HG02763 (cell line): ENCODE data around the gene OR5B12.
"Not testable (repeated sequence)": the region's sequence is repeated elsewhere in the genome, so short reads cannot be mapped to it uniquely, and the experiment has no call there.

Experiments
- ATAC-seq: cut with Tn5 transposase; IDR thresholded peaks from one replicate; pipeline ENCODE4 v1.9.1; 2021; ENCODE audit warnings: mild to moderate bottlenecking, moderate library complexity; ENCODE audit not compliant: unreplicated experiment

OR5B12 gene

DNA sequence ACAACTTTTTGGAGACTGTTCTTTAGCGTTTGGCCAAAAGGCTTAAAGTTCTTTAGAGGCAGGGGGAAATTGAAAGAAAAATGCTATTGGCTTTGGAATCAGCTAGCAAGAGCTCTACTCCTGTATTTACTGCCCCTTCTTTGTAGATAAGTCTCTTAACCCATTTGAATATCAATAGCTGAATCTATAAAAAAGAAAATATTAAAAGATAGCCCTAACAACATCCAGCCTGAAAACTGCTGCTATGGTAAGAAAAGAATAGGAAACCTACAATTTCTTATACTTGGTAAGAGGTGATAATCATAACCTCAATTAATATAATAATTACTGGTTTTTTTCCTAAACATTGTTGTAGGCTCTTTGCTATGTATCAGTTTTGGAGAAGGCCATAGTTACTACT, at the start of gene OR5B12:
Gene OR5B12, minus strand, starts transcription at position 101 of the 400 bp plus-strand sequence. CDS start 2,085 bp downstream, outside the sequence.
- ATAC-seq = no peak

DNA sequence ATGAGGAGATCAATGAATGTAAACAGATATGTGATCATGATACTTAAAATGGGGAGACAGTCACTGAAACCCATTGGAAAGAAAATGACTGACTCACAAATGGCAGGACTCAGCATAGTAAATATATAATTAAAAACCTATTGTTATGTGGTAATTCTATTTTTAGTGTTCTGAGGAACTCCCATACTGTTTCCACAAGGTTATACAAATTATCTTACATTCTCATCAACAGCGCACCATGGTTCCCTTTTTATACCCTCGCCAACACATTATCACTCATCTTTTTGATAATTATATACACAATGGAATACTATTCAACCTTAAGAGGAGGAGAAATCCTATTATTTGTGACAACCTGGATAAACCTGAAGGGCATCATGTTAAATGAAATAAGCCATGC, 48.8 kb upstream of the OR5B12 start:
- no peak for ATAC-seq

DNA sequence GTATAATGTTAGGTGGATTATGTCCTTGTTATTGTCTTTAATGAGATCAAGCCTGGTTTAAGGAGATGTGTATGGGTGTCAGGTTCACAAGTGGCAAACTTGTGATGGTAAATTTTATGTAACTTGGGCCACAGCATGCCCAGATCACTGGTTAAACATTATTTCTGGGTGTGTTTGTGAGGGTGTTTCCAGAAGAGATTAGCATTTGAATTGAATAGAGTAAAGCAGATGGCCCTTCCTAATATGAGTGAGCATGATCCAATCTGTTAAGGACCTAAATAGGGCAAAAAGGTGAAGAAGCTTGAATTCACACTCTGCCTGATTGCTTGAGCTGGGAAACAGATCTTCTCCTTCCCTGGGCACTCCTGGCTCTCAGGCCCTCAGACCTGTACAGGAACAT, 45.1 kb upstream of the OR5B12 start:
- no peak for ATAC-seq

GRCh38 chr11:58485961-58486360, 43.9 kb upstream of the OR5B12 start:
- ATAC-seq = no peak

DNA sequence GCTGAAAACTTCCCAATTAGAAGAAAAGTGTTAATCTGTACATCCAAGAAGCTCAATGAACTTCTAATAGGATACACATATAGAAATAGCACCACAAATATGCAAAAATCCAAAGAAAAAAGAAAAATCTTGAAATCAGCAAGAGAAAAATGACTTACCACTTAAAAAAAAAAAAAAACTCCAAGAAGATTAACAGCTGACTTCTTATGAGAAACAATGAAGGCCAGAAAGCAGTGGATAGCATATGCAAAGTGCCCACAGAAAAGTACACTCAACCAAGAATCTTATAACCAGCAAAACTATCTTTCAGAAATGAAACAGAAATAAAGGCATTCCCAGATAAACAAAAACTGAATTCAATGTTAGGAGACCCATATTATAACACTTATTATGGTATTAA, 29.9 kb upstream of the OR5B12 start:
- no peak for ATAC-seq

- ATAC-seq = no peak
These were observed 24.3 kb upstream of the OR5B12 start for GRCh38 chr11:58466293-58466692.

DNA sequence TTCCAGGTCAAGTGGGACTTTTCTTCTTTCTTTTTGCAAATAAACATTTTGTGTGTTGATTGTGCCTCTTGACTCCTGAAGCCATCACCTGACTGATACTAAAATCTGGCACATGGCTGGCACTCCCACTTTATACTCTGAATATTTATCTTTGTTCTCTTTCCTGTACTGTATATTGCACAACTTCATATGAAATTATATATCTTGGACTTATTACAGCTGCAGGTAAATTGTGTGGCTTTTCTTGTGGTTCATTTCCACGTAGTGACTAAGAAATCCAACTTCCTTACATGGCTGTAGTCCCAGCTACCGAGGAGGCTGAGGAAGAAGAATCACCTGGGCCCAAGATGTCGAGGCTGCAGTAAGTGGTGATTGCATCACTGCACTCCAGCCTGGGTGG, 23.7 kb upstream of the OR5B12 start:
- no peak for ATAC-seq

DNA sequence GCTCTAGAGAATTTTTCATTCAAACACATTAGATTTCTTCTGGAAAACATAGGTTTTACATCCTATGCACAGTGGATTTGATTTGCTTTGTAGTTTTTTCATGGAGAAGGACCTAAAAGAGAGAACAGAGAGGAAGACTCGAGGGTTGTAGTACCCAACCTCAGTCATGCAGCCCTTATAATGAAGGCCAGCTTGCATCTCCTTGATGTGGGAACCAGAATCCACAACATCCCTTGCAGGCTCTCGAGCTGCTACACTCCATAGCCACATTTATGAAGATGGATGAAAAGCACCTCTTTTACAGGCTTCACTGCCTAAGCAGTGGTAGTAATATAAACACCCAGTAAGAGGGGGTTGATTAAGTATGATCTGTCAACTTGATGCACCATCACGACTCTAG, 9.5 kb upstream of the OR5B12 start:
- no peak for ATAC-seq

DNA sequence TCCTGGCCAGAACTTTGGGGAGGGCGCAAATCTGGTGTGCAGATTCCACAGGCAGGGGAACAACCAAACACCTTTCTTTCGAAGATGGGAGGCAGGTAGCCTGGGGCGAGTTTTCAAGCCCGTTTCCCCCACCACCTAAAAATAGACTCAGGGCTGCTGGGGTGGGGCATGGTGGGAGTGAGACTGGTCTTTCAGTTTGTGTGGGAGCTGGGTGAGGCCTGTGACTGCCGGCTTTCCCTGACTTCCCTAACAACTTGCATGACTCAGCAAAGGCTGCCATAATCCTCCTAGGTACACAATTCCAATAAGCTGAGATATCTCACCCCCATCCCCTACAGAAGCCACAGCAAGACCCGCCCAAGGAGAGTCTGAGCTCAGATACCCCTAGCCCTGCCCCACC, 4.3 kb upstream of the OR5B12 start:
- ATAC-seq = no peak

- no peak for ATAC-seq
These were observed 2.3 kb upstream of the OR5B12 start for GRCh38 chr11:58444300-58444699.

- no peak for ATAC-seq
These were observed 3.5 kb downstream of the OR5B12 start for GRCh38 chr11:58438486-58438885.

- no peak for ATAC-seq
These were observed 7.8 kb downstream of the OR5B12 start for GRCh38 chr11:58434217-58434616.

DNA sequence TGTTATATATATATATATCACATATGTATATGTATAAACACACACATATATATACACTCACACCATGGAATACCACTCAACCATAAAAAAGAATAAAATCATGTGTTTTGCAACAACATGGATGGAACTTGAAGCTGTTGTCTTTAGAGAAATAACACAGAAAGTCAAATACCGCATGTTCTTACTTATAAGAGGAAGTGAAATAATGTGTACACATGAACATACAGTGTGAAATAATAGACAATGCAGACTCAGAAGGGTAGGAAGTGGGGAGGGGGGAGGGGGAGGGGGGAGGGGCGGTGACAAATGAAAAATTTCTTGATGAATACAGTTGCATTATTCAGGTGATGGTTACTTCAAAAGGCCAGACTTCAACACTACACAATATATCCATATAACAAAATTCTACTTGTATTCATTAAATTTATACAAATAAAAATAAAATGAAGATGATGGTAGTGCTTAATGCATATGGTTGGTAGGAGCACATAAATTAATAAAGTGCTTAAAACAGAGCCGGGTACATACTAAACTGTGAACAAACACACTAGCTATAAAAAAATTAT, 8.3 kb downstream of the OR5B12 start:
- ATAC-seq = no peak

GRCh38 chr11:58429273-58429672, 12.8 kb downstream of the OR5B12 start:
- ATAC-seq = no peak

DNA sequence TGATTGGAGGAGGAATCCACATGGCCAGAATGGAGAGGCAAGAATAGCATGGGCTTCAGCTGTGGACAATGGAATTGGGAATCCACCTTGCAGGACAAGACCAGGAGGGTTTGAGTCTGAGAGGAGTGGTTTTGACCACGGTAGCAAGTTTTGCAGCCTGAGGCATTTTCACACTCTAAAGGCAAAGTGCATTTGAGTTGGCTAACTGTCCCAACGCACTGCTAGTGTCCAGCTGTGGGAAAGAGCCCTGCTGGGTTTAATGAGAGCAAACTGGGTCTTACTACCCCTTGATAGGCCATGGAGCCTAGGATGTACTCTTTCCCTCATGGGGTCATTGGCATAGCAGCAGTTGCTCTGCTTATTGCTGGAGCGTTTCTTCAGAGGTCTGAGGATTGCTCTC, 14.0 kb downstream of the OR5B12 start, which contains the start of gene OR5B2:
Gene OR5B2, minus strand, starts transcription at position 101 of the 400 bp plus-strand sequence. CDS start 4,860 bp downstream, outside the sequence.
- ATAC-seq = no peak

- ATAC-seq = no peak
These were observed 35.3 kb downstream of the OR5B12 start, which contains the start of gene OR5B3 for GRCh38 chr11:58406774-58407173. TSS of gene OR5B3 (minus strand) at chr11:58406874. CDS start at chr11:58403409, 3,465 bp downstream.

GRCh38 chr11:58399622-58400021, 42.4 kb downstream of the OR5B12 start:
- ATAC-seq = not testable (repeated sequence)

DNA sequence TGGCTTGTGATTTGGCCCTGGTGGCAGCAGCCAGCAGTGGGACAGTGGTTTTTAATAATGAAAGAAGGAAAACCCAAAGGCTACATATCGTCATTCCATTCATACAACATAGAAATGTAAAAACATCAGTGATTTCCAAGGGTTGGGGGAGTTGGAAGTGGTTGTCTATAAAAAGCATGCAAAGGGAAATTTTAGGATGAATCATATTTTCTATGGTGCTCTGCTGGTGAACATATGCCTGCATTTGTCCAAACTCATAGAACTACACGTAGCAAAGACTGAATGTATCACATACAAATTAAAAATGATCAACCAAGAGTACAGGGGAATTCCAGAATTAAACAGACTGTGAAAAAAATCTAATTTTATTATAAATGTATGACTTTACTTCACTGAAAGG, 46.5 kb downstream of the OR5B12 start:
- ATAC-seq = no peak

DNA sequence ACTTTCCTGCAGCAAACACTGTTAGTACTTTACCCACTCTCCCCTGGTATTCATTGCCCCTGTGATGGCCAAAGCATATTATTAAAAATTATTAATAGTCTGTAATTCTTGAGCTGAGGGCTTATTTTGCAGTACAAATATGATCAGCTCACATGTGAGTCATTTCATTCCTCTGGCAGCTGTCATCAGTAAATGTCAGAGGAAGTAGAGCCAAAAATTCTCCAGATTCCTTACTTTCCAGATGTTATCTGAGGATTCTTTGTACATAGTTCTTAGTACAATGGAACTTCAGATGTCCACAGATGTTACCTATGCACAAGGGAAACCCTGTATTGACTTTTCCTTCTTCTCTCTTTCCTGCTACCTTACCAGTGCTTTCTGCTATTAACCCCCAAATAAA, 47.8 kb downstream of the OR5B12 start:
- no peak for ATAC-seq

DNA sequence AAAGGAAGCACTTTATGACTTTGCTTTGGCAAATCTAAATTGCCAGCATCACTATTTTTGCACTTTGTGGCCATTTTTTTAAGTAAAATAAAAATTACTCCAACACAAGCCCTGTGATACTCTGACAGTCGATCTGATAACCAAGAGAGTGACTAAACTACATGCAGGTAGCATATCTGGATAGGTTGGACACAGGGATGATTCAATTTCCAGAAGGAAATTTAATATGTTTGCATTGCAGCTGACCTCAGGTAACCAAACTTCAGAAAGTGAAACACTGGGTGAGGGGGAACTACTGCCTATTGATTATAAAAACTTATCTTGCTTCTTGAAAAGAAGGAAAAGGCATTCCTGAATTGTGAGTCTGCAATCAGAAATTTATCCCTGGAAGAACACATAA, 49.3 kb downstream of the OR5B12 start:
- ATAC-seq = no peak

GRCh38 chr11:58391879-58392278, 50.2 kb downstream of the OR5B12 start:
- ATAC-seq = no peak

- no peak for ATAC-seq
These were observed 51.4 kb downstream of the OR5B12 start for GRCh38 chr11:58390551-58391063.
